Stimulated activated CD4-positive, alpha-beta T cell treated with anti-CD3 and anti-CD28 coated beads, Interleukin-4, amount 100 ng/mL, for 1 hour (primary cell): ENCODE results near the gene ZNF853.
"Not testable (repeated sequence)": the region's sequence is repeated elsewhere in the genome, so short reads cannot be mapped to it uniquely, and the experiment has no call there.

ENCODE experiments used
- DNase-seq: peaks from one replicate; pipeline ENCODE4 v3.0.0-alpha.2; 2020

Gene ZNF853

GRCh38 chr7:6614953-6615722 lies at the start of gene ZNF853:
Gene ZNF853 (plus strand): TSS chr7:6615610. CDS start chr7:6616175, 565 bp downstream.
- DNase-seq = peak; percentile 23

DNA sequence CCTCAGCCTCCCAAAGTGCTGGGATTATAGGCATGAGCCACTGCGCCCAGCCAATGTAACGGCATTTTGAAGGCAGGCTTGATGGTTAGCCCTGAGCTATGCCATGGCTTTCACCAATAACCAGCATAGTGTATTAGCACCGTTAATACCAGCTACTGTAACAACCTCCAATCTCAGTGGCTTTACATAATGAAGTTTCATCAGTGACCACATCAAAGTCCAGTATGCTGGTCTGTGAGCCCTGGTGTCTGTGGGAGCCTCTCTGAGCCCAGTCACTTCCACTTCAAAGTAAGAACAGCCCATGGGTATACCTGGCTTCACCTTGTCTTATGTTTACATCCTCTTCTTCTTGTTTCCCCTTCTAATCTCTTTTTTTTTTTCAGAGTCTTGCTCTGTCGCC lies 49.8 kb upstream of the ZNF853 start:
- DNase-seq = no peak

- no peak for DNase-seq
Observed at GRCh38 chr7:6567886-6568285, 47.5 kb upstream of the ZNF853 start.

DNA sequence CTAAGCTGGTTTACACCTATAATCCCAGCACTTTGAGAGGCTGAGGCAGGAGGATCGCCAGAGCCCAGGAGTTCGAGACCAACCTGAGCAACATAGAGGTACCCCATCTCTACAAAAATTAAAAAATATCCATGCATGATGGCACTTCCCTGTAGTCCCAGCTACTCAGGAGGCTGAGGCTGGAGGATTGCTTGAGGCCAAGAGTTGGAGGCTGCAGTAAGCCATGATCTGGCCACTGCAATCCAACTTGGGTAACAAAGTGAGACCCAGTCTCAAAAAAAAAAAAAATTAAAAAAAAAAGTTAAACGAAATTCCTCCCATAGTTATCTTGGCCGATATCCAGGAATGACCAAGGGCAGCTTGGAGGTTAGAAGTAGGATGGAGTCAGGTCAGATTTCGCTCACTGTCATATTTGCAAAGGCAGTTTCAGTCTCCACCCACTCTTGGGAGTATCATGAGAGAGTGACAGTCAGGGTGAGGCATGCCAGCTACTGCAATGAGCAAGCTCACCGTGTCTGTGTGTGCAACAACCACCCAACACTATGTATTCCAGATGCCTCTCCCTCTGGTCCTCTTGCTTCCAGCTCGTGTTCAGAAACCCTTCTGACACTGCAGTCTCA lies 44.1 kb upstream of the ZNF853 start:
- DNase-seq = no peak

DNA sequence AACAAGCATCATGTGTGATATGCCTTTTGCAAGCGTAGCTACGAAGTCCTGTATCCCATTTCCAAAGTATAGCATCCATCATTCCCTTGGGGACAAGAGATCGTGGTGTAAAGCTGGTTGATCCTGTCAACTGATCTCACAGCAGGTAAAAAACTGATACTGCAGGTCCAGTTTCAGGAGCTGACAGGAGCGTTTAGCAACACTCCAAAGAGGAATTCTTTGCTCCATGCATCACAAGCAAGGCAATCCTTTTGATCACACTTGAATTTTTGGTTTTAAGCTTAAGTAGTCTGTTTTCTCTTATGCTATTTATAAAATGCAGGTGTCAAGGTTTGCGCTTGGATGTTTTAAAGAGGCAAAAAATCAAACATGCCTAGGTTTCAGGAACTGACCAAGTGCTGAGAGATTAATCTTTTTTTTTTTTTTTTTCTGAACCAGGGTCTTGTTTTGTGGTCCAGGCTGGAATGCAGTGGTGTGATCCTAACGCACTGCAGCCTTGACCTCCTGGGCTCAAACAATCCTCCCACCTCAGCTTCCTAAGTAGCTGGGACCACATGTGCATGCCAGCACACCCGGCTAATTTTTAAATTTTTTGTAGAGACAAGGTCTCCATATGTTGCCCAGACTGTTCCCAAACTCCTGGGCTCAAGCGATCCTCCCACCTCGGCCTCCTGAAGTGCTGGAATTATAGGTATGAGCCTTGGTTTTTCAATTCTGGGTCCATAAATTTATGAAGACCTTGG lies 40.0 kb upstream of the ZNF853 start:
- no peak for DNase-seq

DNA sequence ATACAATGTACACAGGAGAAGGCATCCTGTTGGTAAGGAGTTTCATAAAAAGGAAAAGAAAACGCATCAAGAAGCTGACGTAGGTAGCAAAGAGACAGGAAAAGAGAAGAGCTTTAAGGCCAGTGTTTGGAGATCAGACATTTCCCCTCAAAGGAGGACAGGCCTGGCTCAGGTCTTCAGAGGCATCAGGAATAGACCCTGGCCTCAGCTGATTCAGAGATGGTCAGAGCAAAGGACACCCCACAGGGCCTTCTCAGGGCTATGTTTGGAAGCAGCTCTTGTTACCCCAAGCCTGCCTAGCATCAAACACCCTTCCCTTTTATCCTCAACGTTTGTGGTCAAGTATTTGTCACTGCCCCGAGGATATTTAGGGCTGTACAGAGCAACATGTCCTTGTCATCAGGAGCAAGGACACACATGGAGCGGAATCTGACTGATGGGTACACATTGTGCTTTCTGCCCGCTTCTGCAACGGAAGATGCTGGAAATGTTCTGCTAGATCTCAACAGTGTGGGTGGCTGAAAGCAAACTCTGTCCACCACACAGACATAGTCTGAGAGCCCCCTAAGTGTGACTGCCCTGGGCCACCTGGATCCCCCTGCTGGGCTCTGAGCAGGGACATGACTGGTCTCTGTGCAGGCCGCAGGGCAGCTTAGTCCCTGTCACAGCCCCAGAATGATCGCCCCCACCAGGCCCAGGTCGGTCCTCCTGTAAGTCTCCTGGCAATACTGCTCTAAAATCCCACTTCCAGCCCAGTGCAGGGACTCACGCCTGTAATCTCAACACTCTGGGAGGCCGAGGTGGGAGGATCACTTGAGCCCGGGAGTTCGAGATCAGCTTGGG lies 39.2 kb upstream of the ZNF853 start:
- DNase-seq = no peak

DNA sequence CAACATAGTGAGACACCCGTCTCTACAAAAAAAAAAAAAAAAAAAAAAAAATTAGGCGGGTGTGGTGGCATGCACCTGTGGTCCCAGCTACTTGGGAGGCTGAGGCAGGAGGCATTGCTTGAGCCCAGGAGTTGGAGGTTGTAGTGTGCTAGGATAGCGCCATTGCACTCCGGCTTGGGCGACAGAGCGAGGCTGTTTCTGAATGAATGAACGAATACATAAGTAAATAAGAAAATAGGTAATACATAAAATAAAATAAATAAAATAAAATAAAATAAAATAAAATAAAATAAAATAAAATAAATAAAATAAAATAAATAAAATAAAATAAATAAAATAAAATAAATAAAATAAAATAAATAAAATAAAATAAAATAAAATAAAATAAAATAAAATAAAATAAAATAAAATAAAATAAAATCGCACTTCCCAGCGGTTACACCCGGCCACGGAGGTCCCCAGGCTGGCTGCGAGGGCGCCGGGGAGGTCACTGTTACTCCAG lies 38.5 kb upstream of the ZNF853 start:
- peak; percentile 22 for DNase-seq

- DNase-seq = peak; percentile 89
Observed at GRCh38 chr7:6577369-6578113, 37.9 kb upstream of the ZNF853 start, which contains the start of gene ZDHHC4. Gene ZDHHC4 (plus strand): TSS chr7:6577454. CDS start chr7:6580562, 3,108 bp downstream.

- DNase-seq = no peak
Observed at GRCh38 chr7:6578114-6579084, 37.0 kb upstream of the ZNF853 start.

DNA sequence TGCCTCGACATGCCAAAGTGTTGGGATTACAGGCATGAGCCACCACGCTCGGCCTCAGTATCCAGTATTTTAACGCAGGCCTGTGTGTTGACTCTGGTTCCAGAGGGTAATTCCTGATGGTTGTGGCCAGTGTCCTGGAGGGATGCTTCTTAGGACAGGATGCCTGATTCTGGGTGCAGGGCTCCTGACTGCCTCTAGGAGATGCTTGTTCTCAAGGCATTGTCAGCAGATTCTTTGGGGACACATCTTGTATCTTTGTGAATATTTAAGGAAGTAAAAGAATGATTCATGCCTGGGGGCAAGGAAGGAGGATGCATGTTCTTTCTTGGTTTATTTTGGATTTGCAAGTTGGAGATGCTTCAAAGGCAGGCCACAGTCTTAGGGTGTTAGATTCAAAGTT lies 36.0 kb upstream of the ZNF853 start:
- no peak for DNase-seq

DNA sequence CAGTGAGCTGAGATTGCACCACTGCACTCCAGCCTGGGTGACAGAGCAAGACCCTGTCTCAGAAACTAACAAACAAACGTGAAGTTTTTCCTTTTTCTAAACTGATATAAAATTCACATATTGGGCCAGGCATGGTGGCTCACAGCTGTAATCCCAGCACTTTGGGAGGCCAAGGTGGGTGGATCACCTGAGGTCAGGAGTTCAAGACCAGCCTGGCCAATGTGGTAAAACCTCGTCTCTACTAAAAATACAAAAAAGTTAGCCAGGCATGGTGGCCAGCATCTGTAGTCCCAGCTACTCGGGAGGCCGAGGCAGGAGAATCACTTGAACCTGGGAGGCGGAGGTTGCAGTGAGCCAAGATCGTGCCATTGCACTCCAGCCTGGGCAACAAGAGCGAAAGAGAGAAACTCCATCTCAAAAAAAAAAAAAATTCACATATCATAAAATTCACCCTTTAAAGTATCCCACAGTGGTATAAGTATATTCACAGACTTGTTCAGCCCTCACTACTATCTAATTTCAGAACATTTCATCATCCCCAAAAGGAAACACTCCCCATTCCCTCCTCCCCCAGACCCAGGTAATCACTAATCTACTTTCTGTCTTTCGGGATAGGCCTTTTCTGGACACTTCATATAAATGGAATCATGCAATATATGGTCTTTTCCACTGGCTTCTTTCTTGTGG lies 29.5 kb upstream of the ZNF853 start:
- DNase-seq = not testable (repeated sequence)

DNA sequence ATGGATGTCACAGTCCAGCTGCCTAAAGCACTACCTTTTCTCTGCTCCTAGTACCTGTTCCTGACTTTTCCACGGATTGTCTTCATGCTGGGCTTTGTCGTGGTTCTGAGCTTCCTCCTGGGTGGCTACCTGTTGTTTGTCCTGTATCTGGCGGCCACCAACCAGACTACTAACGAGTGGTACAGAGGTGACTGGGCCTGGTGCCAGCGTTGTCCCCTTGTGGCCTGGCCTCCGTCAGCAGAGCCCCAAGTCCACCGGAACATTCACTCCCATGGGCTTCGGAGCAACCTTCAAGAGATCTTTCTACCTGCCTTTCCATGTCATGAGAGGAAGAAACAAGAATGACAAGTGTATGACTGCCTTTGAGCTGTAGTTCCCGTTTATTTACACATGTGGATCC lies 26.8 kb upstream of the ZNF853 start:
- DNase-seq = no peak

DNA sequence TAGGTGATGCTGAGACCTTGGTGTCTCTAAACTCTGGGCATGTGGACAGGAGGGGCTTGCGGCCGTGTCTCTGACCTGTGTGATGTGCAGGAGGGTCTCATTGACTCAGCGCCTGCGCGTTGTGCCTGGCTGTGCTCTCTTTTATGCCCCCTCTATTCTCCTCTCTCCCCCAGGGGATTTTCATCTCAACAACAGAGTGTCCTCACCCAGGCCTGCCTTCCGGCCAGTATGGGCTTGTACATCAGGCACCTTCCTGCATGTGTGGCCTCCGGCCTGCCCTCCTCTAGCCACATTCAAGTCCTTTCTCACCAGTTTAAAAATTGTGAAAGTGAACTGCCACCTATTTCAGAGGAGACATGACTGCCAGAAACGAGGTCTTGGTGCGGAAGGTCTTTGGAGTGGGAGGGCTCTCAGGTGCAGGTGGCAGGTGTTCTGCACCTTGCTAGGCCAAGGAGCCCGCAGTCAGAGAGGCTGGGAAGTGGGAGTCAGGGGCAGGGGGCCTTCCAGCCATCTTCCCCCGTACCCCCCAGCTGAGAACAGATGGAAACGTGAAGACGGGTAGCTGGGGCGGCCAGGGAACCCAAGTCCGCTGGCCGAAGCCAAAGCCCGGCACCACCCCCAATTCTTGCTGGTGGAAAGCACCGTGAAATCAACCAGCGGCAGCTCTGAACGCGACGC lies 26.1 kb upstream of the ZNF853 start:
- DNase-seq = no peak

DNA sequence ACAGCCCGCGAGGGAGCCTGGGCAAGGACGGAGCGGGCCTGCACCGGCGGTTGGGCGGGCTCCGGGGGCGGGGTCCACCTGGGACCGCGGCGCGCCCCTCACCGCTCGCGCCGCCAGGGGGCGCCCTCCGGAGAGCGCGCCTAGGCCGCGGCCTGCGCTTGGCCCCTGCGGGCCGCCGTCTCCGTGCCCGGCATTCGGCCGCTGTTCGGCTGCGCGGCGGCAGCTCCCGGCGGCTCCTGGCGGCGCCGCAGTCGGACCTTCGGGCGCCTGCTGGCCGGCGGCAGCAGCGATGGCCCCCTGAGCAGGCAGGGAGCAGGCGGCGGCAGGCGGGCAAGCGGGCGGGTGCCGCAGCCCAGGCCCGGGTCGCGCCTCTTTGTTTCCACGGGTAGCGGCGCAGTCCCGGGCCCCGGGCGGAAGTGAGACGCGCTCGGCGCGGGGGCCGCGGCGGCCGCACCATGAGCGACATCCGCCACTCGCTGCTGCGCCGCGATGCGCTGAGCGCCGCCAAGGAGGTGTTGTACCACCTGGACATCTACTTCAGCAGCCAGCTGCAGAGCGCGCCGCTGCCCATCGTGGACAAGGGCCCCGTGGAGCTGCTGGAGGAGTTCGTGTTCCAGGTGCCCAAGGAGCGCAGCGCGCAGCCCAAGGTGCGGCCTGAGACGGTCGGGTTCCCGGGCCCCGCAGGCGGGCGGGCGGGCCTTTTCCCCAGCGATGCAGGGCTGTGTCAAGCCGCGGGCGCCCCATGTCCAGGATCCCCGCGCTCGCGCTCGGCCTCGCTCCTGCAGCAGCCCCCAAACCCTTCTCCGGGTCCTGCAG lies 25.4 kb upstream of the ZNF853 start, which contains the start of gene INTS15:
INTS15 (plus strand) TSS at position 193 of the 816 bp plus-strand sequence; CDS start at position 456, 263 bp downstream.
- peak; percentile 83 for DNase-seq

DNA sequence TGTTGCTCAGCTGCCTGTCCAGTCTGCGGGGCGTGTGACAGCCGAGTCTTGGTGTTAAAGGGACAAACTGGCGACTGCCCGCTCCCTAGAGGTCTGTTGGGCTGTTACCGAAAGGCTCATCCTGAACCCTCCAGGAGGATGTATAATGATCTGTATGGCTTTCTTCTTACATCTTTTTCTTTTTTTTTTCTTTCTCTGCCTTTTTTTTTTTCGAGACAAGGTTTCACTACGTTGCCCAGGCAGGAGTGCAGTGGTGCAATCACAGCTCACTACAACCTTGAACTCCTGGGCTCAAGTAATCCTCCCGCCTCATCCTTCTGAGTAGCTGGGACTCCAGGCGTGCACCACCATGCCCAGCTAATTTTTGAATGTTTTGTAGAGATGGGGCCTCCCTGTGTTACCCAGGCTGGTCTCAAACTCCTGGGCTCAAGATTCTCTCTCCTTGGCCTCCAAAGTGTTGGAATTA lies 24.7 kb upstream of the ZNF853 start:
- no peak for DNase-seq

DNA sequence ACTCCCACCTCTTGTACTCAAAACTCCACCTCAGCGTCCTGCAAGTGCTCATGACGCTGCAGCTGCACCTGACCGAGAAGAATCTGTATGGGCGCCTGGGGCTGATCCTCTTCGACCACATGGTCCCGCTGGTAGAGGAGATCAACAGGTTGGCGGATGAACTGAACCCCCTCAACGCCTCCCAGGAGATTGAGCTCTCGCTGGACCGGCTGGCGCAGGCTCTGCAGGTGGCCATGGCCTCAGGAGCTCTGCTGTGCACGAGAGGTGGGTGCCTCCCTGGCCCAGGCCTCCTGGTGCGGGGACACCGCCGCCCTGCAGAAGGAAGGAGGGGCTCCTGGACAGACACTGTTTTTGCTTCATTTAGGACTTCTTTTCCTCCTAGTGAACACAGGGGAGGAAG lies 15.3 kb upstream of the ZNF853 start:
- DNase-seq = no peak

DNA sequence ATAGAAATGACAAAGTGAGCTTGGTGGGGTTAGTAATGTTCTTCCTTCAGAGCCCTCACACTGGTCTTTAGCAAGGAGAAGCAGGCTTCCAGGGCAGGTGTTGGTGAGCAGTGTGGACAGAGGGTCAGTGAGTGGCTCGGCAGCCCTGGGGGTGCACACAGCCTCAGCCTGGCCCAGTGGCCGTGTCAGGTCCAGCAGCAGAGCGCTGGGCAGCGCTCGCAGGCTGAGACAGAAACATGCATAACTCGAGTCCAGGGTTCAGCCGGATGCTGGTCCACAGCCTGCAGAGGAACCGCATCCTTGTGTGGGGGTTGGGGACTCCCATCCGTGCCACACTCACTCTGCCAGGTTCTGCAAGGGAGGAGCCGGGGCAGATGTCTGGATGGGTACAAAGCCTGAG lies 11.0 kb upstream of the ZNF853 start:
- DNase-seq = no peak
